ENCODE results near the gene PROS1.
"Not testable (repeated sequence)": the region's sequence is repeated elsewhere in the genome, so short reads cannot be mapped to it uniquely, and the experiment has no call there.

DNA sequence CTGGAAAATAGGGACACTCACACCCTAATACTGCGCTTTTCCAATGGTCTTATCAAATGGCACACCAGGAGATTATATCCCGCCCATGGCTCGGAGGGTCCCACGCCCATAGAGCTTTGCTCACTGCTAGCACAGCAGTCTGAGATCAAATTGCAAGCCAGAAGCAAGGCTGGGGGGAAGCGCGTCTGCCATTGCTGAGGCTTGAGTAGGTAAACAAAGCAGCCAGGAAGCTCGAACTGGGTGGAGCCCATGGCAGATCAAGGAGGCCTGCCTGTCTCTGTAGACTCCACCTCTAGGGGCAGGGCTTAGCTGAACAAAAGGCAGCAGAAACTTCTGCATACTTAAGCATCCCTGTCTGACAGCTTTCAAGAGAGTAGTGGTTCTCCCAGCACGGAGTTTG lies 23.7 kb downstream of the PROS1 start:
- TF ChIP-seq, protein P1, sequence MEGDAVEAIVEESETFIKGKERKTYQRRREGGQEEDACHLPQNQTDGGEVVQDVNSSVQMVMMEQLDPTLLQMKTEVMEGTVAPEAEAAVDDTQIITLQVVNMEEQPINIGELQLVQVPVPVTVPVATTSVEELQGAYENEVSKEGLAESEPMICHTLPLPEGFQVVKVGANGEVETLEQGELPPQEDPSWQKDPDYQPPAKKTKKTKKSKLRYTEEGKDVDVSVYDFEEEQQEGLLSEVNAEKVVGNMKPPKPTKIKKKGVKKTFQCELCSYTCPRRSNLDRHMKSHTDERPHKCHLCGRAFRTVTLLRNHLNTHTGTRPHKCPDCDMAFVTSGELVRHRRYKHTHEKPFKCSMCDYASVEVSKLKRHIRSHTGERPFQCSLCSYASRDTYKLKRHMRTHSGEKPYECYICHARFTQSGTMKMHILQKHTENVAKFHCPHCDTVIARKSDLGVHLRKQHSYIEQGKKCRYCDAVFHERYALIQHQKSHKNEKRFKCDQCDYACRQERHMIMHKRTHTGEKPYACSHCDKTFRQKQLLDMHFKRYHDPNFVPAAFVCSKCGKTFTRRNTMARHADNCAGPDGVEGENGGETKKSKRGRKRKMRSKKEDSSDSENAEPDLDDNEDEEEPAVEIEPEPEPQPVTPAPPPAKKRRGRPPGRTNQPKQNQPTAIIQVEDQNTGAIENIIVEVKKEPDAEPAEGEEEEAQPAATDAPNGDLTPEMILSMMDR (IDR thresholded peaks at IDR 0.05) = not testable (repeated sequence)
- TF ChIP-seq POLR2A (IDR thresholded peaks at IDR 0.05) = not testable (repeated sequence)

Data from right lobe of liver (tissue), 4 donors.